ENCODE data around the gene HIVEP3.

GRCh38 chr1:41784531-41785274 lies 134.0 kb downstream of the HIVEP3 start:
- TF ChIP-seq SUZ12 (IDR thresholded peaks at IDR 0.05; ENCODE audit: extremely low read depth, insufficient read depth, insufficient read length) (no peak), YY1 (IDR thresholded peaks at IDR 0.05; ENCODE audit: insufficient read depth, insufficient read length) (no peak), ZNF274 (IDR thresholded peaks at IDR 0.05; ENCODE audit: low read depth, low read length) (no peak)
